GM21515 (cell line): ENCODE measurements around the gene SLC25A13.
"Not testable (repeated sequence)": the region's sequence is repeated elsewhere in the genome, so short reads cannot be mapped to it uniquely, and the experiment has no call there.

Source experiments
- ATAC-seq: cut with Tn5 transposase; IDR thresholded peaks from one replicate; pipeline ENCODE4 v1.9.1; 2021; ENCODE audit not compliant: unreplicated experiment

The SLC25A13 gene

DNA sequence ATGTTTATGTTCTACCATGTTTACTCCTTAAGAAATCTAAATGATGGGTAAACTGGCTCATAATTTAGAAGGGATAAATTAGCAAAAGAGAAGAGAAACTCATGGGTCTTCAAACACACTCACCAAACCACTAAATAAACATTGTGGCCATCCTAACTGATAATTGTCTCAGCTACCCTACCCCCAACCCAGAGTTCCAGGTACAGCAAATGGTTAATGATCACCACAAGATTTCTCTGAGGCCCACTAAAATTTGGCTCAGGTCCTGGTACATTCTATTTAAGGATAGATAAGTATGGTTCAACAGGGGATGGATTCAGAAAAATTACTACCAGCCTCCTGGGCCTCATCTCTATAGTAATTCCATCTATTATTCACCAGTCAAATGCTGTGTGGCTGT, 21.4 kb downstream of the SLC25A13 start:
- ATAC-seq, result no peak

DNA sequence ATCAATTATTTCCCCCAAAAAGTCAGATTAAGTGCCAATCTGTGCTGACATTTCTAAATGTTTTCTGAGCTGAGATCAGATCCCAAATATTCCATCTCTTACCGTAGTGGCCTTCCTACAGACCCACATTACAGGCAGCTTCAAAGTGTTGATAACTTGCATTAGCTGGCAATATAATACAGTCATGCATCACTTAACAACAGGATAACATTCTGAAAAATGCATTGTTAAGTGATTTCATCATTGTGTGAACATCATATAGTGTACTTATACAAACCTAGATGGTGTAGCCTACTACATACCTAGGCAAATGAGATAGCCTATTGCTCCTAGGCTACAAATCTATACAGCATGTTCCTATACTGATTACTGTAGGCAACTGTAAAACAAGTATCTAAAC, 22.4 kb downstream of the SLC25A13 start:
- no peak for ATAC-seq

DNA sequence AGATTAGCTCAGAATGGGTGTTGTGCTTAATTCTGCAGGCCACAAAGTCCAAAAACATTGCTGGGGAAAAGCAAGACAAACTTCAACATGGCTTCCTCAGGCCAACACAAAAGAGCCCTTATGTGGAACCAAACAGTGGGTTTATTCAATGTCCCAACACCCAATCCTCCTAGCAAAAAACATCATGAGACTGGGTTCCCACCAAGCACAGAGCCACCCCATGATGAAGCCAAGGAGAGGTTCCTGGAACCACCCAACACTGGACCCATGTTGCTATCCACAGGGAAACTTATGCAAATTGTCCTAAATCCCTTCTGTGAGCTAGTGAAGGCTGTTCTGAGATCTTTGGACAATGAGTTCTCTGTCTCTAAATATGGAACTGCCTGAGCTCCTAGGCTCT, 24.0 kb downstream of the SLC25A13 start:
- ATAC-seq, result no peak

DNA sequence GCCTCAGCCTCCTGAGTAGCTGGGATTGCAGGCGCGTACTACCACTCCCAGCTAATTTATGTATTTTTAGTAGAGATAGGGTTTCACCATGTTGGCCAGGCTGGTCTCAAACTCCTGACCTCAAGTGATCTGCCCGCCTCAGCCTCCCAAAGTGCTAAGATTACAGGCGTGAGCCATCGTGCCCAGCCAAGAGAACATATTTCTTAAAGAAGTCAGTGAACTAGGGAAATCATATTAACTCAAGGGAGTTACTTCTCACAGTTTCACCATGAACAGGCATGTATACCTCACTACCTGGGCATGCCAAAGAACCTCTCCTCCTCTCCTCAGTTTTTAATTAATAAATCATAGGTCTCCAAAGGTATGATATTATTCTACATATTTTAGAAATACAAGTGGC, 24.5 kb downstream of the SLC25A13 start:
- ATAC-seq, result not testable (repeated sequence)

DNA sequence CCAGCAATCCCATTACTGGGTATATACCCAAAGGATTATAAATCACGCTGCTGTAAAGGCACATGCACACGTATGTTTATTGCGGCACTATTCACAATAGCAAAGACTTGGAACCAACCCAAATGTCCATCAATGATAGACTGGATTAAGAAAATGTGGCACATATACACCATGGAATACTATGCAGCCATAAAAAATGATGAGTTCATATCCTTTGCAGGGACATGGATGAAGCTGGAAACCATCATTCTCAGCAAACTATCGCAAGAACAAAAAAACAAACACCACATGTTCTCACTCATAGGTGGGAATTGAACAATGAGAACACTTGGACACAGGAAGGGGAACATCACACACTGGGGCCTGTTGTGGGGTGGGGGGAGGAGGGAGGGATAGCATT, 28.0 kb downstream of the SLC25A13 start:
- not testable (repeated sequence) for ATAC-seq

DNA sequence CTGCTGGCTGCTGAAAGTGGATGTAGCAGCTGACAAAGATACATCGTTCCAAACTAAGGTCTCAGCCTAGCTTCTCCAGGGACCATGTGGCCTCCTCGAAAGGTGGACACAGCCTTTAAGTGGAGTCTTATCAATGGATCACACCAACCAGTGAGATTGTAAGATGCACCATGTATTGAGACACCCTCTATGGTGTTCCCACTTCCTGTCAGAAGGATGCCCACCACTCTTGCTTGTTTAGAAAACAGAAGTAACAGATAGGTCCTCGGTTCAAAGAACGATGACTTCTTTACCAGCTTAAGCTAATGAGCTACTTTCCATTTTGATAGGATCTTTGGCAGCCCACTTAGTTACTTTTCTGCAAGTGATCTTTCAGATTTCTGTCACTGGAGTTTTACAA, 34.3 kb downstream of the SLC25A13 start:
- ATAC-seq, result no peak

DNA sequence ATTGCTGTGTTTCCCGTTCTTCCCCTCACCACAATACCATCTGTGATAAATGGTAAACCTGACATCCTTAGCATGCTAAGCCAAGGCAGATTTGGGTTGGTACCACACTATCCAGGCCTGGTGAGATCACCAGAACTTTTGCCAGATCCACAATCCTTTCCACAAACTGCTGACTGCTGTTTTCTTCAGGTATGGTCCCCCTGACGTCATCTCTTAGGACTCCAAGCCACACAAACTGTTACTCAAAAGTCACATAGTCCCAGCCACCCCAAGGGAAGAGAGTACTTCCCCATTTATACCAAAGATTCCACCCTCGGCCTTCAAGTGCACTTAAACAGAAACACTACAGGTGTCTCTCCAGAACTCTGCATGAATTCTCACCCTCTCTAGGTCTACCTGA, 34.8 kb downstream of the SLC25A13 start:
- ATAC-seq, result no peak

DNA sequence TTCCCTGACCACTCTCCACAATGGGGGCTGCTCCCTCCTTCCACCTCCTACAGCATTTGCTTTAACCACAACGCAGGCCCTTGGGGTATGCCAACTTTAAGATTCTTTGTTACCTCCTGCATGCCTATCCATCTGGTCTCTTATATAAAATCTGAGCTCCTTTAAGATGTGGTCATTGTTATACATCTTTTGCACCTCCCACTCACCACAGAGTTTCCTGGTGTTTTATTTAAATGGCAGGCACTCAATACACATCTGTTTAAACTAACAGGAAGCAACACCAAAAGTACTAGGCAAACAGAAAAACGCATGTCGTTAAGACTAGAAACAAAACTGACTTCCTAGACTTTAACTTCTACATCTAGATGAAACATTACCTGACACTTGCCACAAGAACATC, 36.3 kb downstream of the SLC25A13 start:
- peak; percentile 71 for ATAC-seq

DNA sequence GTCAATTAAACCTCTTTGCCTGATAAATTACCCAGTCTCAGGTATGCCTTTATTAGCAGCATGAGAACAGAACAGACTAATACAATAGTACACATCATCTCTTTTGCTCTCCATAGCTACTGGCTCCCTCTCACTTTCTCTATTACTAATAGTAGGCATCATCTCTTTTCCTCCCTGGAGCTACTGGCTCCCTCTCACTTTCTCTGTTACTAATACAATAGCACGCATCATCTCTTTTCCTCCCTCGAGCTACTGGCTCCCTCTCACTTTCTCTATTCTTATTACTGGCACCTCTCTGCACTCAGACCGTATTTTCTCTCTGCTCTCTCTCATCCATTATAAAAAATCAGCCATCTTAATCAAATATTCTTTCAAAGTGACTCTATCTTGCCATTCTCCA, 37.1 kb downstream of the SLC25A13 start:
- peak; percentile 56 for ATAC-seq

DNA sequence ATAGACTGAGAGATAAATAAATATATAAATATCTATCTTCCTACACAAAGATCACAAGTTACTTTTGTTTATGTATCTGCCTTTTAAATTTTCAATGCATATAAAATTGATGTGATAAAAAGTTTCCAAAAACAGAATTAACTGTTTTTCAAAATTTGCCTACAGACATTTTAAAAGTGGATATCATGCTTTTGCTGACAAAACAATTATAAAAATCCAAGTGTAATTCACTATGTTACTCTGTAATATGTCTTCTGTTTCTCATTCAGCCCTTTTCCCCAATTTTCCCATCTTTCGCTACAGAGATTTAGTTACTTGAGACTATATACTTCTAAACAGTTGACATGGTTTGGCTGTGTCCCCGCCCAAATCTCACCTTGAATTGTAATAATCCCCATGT, 37.7 kb downstream of the SLC25A13 start:
- no peak for ATAC-seq

DNA sequence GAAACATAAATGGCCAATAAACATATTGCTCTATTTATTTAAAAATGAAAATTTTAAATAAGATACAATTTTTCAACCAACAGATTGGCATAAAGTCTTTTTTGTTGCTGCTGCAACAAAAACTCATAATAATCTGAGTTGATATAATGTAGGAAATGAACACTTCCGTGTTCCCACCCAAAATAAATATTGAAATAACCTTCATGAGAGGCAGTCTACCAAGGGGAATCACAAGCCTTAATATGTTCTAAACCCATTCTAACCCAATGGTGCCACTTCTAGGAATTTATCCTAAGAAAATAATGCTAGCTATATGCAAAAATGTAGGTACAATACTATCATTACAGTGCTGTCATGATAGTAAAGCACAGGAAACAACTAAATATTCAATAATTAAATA, 39.1 kb downstream of the SLC25A13 start:
- ATAC-seq, result no peak

DNA sequence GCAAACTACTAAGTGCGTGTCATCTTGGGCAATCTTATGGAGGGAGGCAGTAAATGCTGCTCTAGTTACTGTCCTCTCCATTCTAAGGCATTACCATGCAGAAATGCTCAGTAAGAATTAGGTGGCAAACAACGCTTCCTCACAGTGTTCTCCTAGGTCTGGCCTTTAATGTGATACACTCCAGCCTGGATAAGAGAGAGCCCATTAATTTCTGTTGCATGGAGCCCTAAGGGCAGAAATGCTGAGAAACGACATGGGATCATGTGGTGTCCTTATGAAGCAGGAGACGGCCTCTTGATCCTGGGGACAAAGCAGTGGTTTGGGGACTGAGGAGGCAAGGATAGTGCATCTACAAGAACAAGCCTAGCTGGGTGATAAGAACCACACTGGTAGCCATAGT, 44.0 kb downstream of the SLC25A13 start:
- ATAC-seq, result no peak

DNA sequence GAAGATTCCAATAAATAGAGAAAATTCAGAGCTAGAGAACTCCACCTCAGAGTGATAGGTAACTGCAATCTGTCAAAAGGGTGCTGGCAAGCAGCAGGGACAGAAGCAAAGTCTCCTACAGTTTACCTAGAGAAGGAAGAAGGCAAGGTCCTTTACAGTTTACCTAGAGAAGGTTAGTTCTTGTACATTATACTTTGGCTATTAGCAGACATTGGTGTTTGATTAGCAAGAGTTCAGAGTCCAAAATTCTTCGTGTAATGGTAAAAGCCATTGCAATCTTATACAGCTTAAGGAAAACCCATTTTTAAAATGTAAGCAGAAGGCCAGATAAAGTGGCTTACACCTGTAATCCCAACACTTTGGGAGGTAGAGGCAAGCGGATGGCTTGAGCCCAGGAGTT, 45.9 kb downstream of the SLC25A13 start:
- no peak for ATAC-seq

DNA sequence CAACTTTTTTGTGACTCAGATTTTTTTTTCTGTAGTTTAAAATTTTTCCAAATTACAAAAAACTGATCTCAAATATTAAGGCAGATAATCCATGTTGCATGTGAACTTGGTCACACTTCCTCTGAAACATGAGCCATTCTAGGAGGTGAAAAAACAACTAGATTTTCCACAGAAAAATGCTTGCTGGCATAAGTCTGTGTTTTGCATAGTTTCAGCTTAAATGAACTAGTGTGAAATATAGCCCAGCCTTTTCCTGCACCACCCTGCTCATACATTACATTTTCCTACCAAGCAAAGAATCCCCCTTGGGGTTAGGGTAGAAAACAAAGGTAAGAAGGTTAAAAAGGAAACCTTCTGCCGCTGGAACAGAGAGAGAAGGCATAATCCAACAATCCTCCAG, 48.2 kb downstream of the SLC25A13 start:
- no peak for ATAC-seq

DNA sequence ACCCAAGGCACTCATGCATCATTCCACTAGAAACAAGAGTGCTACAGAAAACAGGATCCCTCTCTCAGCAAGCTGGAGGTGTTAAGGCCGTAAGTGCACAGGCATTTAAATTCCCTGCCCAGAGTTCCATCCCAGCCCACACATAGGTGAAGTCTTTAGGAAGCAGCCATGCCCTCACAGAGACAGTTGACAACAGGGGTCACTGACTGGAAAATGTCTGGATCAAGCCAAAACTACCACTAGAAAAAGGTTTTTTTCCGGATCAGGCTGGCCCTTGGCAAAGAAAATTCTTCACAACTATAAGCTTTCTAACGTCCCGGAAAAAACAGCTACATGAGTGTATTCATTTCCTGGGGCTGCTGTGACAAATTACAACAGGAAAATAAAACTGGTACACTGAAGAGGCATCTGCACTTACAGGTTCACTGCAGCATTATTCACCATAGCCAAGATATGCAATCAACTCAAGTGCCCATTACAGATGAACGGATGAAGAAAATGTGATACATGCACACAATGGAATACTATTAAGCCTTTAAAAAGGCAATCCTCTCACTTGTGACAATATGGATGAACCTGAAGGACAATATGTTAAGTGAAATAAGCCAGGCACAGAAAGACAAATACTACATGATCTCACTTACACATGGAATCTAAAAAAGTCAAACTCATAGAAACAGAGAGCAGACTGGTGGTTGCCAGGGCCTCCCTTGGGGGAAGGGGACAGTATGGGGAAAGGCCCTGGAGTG, 52.5 kb downstream of the SLC25A13 start:
- no peak for ATAC-seq

DNA sequence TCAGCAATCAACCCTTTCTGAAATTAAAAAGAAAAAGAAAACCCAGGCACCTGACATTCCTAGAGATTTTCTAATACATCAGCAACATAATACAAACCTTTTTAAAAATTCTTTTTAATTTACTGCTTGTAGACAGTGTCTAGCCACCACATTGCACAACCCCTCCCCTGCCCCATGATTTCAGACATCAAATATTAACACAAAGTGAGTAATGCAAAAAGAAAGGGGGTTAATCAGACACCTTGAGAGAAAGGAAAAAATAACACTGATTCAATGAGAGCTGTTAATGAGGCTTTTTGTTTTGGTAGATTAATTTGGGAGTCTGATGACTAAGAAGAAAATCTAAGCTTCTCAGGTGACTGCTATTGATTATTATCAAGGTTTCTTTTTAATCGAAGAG, 55.3 kb downstream of the SLC25A13 start:
- no peak for ATAC-seq

DNA sequence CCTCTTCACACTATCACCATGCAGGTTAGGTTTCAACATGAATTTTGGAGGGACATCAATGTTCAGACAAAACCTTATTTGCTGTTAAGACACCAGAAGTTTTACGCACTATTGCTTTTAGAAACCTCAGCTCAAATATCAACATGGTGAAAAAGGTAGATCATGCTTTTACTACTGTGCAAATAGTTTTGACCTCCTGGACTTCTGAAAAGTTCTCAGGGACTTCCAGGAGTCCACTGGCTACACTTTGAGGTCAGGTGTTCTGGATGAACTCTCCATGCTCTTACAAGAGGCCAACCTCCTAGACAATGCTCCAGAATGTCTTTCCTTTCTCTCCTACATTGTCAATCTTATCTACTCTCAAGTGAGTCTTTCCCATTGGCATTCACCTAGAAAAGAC, 55.9 kb downstream of the SLC25A13 start:
- no peak for ATAC-seq

DNA sequence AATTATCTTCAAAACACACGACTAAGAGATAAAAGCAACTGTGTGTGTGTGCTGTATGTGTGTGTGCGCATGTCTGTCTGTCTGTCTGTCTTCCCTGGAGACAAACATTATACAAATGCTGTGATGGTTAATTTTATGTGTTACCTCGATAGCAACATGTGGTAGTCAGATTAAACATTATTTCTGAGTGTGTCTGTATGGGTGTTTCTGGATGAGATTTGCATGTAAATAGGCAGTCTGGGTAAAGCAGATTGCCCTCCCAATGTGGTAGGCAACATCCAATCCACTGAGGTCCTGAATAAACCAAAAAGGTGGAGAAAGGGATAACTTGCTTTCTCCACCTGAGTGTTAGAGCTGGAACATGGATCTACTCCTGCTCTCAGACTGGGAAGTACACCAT, 67.9 kb downstream of the SLC25A13 start:
- no peak for ATAC-seq

DNA sequence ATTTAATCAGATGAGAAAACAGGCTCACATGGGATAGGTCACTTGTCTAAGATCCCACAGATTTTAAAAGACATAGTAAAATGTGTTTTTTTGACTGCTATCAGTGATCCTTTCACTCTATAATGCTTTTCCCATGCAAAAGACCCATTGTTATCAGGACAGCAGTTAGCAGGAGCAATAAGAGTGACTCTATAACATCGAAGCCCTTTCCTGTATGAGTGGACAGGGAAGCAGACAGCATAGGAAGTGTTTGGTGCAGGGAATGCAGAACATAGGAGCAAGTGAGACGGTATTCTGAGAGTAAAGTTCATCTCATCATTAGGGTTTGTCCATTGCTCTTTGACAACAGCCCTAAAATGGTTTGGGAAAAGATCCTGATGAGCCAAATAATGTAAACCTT, 68.5 kb downstream of the SLC25A13 start:
- no peak for ATAC-seq

DNA sequence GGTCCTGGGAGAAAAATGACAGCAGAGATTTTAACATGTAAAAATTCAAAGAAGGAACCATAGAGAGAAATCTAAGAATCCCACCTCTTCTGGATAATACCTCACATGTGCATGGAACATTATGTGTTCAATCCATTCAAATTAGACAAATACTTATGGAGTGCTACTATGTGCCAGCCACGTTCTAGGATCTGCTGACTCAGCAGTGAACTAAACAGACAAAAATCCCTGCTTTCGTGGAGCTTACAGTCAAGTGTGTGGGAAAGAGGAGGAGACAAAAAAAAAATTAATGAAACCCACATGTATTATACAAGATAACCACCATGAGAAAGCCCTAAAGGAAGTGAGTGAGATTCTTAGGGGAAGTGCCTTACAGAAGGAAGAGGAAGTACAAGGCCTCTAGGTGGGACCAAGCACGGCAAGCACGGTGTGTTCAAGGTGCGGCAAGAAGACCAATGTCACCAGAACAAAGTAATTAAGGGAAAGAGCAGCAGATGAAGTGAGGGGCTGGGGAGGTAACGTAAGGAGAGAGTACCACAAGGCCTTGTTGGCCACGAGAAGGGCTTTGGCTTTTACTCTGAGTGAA, 71.0 kb downstream of the SLC25A13 start:
- no peak for ATAC-seq

DNA sequence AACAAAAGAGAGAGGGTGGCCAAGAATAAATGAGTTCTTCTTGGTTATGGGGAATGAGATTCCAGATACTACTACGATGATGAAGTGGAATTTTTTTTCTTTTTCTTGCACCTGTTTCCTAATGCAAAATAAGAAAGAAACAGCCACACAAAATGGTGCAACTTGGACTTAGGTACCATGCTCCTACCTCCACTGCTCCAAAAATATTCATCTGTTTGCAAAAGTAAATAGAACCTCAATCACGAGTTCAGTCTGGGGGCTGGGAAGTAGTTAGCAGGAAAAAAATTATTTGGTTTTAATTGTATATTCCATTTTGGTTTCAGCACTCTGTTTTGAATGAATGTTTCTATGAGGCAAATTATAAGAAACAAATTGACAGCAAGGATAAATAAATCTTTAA, 73.5 kb downstream of the SLC25A13 start:
- ATAC-seq, result no peak

DNA sequence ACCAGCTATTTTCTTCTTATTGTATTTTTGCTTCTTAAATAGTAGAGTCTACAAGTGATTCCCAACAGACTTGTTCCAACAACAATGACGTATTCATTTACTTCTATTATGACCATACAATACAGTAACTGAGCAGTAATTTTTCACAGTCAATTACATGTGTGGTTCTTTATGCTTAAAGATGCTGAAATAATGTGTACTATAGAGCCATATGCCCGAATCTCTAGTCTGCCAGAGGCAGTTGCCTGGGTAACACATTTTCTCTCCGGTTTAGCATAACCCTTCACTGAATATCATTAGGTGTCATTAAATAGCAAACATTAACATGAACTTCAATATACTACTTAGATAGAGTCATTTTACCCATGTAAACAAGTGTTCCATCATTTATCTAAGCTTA, 75.0 kb downstream of the SLC25A13 start:
- no peak for ATAC-seq

DNA sequence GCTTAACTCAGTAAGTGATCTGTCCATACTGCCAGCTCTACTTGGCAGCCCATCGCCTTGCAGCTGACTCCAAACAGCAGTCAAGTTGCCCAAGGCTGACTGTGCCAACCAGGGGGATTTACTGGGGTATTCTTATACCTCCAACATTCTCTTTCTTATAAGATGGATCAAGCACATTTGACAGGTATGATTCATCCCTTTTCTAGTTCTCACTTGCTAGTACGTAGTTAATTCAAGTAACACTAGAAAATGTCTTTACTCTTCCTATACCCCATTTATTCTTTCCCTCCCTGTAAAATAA, 77.0 kb downstream of the SLC25A13 start:
- no peak for ATAC-seq
